ENCODE measurements around the gene CCDC183.
"Not testable (repeated sequence)": the region's sequence is repeated elsewhere in the genome, so short reads cannot be mapped to it uniquely, and the experiment has no call there.

The CCDC183 gene

DNA sequence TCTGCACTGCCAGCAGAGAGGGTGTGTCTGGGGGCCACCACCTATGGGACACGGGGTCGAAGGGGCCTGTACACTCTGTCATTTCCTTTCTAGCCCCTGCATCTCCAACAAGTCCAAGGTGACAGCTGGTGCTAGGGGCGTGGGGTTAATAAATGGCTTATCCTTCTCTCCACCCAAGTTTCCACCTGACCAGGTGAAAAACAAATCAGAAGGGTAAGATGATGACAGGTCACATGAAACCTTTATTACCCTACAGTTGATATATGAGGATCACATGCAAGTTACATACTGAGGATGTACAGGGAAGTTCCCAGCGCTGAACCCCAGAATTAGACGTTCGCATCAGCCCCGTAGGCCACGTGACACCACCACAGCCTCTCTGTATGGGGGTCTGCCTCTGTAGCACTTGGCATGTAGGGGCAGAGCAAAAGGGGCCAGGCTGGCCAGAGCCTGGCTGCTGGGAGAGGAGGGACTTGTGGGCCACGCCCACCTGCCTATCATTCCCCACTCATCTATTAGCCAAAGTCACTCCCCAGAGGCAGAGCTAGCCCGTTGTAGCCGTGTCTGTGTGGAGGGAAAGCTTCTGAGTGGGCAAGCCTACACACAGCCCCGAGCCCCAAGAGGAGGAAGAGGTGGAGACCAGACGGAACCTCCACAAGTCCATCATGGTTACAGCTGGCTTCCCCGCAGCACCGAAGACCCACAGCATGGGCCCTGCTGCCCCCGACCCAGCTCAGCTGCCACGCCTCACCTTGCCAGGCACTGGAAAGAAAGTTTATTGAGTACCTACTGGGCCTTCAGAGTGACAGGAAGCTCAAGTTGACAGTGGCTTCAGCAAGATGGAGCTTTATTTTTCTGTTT, 2.8 kb upstream of the CCDC183 start:
- H3K27me3 ChIP-seq, result peaks cover 23% of the 10 kb centered on the region
- no peak for TF ChIP-seq CTCF (IDR thresholded peaks at IDR 0.05)
- peak overlapping the region; percentile 96 for H3K27ac ChIP-seq
- H3K9me3 ChIP-seq, result no peaks in the 10 kb centered on the region
- H3K4me3 ChIP-seq (ENCODE audit: low read depth in 1 of 2, low read length in 1 of 2), result no peak overlapping the region
- no peaks in the 10 kb centered on the region for H3K36me3 ChIP-seq
- peaks cover 42 to 56% of the 10 kb centered on the region in 2 experiments for H3K4me1 ChIP-seq (ENCODE audit: control insufficient read depth in 1 of 2, insufficient read depth in 1 of 2, low read depth in 1 of 2, low read length in 1 of 2)

- H3K36me3 ChIP-seq, result no peaks in the 10 kb centered on the region
- no peak for TF ChIP-seq CTCF (IDR thresholded peaks at IDR 0.05)
- H3K27ac ChIP-seq, result peak overlapping the region; percentile 61
These were observed 1.7 kb upstream of the CCDC183 start for GRCh38 chr9:136794281-136794999.

DNA sequence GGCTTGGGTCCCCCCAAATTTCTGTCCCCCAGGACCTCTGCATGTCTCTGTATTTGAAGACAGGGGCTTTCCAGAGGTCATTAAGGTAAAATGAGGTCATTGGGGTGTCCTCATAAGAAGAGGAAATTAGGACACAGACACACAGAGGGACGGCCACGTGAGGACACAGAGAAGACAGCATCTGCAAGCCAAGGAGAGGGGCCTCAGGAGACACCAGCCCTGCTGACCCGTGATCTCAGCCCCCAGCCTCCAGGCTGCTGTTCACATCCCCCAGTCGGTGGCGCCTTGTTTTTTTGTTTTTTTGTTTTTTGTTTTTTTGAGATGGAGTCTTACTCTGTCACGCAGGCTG, 1.2 kb upstream of the CCDC183 start:
- TF ChIP-seq CTCF (IDR thresholded peaks at IDR 0.05), result no peak
- Histone ChIP-seq H3K27me3 (peaks cover 40% of the 10 kb centered on the region), H3K27ac (peak overlapping the region; percentile 61), H3K9me3 (no peaks in the 10 kb centered on the region), H3K36me3 (no peaks in the 10 kb centered on the region), H3K4me3 (ENCODE audit: low read depth in 1 of 2, low read length in 1 of 2) (peak overlapping the region in 1 of 2 experiments; percentile 10), H3K4me1 (ENCODE audit: control insufficient read depth in 1 of 2, insufficient read depth in 1 of 2, low read depth in 1 of 2, low read length in 1 of 2) (peaks cover 51 to 69% of the 10 kb centered on the region in 2 experiments)

More at GRCh38 chr9:136794281-136794999, 1.7 kb upstream of the CCDC183 start:
- H3K27me3 ChIP-seq, result peaks cover 34% of the 10 kb centered on the region
- peak overlapping the region in 1 of 2 experiments; percentile 10 for H3K4me3 ChIP-seq (ENCODE audit: low read depth in 1 of 2, low read length in 1 of 2)
- no peaks in the 10 kb centered on the region for H3K9me3 ChIP-seq
- H3K4me1 ChIP-seq (ENCODE audit: control insufficient read depth in 1 of 2, insufficient read depth in 1 of 2, low read depth in 1 of 2, low read length in 1 of 2), result peaks cover 45 to 63% of the 10 kb centered on the region in 2 experiments

DNA sequence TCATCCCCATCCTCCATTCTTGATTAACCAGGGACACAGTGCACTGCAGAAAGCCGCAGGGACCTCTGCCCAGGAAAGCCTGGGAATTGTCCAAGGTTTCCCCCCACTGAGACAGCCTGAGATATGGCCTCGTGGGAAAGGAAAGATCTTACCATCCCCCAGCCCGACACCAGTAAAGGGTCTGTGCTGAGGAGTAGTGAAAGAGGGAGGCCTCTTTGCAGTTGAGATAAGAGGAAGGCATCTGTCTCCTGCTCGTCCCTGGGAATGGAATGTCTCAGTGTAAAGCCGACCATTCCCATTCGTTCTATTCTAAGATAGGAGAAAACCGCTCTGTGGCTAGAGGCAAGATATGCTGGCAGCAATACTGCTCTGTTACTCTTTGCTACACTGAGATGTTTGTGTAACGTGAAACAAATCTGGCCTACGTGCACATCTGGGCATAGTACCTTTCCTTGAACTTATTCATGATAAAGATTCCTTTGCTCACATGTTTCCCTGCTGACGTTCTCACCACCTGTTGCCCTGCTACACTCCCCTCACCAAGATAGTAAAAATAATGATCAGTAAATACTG, 723 bp downstream of the CCDC183 start:
- peaks cover 59% of the 10 kb centered on the region for H3K27me3 ChIP-seq
- not testable (repeated sequence) for H3K9me3 ChIP-seq; H3K27ac ChIP-seq; H3K36me3 ChIP-seq; H3K4me3 ChIP-seq (ENCODE audit: low read depth in 1 of 2, low read length in 1 of 2)
- peaks cover 55 to 71% of the 10 kb centered on the region in 2 experiments for H3K4me1 ChIP-seq (ENCODE audit: control insufficient read depth in 1 of 2, insufficient read depth in 1 of 2, low read depth in 1 of 2, low read length in 1 of 2)

GRCh38 chr9:136798708-136799078, 2.6 kb downstream of the CCDC183 start:
- no peak overlapping the region for H3K4me3 ChIP-seq (ENCODE audit: low read depth in 1 of 2, low read length in 1 of 2)
- H3K27me3 ChIP-seq, result peaks cover 67% of the 10 kb centered on the region
- no peaks in the 10 kb centered on the region for H3K36me3 ChIP-seq
- no peaks in the 10 kb centered on the region for H3K9me3 ChIP-seq
- no peak overlapping the region for H3K27ac ChIP-seq
- no peak for TF ChIP-seq CTCF (IDR thresholded peaks at IDR 0.05)
- H3K4me1 ChIP-seq (ENCODE audit: control insufficient read depth in 1 of 2, insufficient read depth in 1 of 2, low read depth in 1 of 2, low read length in 1 of 2), result peaks cover 42 to 53% of the 10 kb centered on the region in 2 experiments
